ENCODE results near the gene RHCG.
"Not testable (repeated sequence)": the region's sequence is repeated elsewhere in the genome, so short reads cannot be mapped to it uniquely, and the experiment has no call there.

RHCG gene

DNA sequence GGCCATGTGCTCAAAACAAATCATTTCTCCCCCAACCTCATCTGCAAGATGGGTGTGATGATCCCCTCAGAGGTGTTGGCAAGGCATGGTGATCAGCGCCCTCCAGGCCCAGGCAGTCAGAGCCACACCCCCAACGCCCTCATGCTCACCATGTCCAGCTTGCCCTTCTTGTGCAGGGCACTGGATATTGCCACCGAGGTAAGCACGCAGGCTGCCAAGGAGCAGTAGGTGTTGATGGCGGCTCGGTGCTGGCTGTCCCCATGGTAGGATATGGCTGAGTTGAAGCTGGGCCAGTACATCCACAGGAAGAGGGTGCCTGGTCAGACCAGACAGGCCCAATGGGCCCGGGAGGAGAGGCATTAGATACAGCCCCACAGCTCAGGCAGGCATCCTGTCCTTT lies 17.2 kb downstream of the RHCG start:
- no peak for DNase-seq (ENCODE audit: low spot score)
- FAIRE-seq, result no peak

GRCh38 chr15:89477411-89478242 lies 18.8 kb downstream of the RHCG start:
- FAIRE-seq (no peak), DNase-seq (ENCODE audit: low spot score) (no peak)

GRCh38 chr15:89475661-89476060 lies 20.7 kb downstream of the RHCG start:
- DNase-seq (ENCODE audit: low spot score), result no peak
- FAIRE-seq, result no peak

DNA sequence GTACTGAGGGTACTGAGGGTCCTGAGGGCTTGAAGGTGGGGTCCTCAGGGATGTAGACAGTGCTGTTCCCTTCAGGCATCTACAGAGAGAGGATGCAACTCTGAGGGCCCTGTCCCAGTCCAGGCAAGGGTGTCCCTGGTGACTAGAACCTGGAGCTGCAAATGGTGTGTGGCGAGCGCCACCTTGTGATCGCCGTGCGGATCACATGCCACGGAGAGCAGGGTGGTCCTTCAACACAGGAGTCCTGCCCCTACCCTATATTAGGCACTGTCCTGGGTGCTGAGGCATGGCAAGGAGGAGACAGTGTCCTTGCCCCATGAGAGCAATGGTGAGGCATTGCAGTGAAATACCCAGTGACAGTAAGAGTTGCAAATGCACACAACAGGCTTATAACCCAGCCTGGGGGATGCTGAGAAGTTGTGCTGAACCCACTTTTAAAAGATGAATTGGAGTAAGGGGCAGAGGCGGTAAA lies 23.6 kb downstream of the RHCG start:
- DNase-seq (ENCODE audit: low spot score) (peak; percentile 29), FAIRE-seq (no peak)

DNA sequence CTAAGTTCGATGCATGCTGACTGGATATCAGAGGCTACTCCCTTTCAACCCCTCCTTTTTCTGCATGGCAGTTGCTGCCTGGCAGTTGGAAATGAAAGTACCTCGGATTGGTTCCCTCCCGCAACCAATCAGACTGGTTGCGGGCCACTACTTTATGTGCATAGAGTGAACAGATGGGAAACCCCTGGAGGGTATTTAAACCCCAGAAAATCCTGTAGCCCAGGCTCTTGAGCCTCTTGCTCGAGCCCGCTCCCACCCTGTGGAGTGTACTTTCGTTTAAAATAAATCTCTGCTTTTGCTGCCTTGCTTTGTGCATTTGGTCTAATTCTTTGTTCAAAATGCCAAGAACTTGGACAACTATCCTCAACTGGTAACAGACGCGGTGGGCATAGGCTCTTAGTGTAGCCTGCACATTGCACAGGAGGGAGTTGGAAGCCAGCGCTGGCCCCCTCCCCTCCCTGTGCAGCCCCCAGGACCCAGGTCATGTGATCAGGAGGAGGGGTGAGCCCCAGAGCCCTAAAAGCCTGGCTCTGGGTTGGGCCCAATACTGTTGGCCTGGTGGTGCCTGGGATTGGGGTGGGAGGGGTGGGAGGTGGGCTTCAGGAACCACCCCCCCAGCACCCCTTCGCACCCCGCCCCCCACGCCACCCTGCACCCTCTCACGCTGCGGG lies 26.8 kb downstream of the RHCG start:
- FAIRE-seq (no peak), DNase-seq (ENCODE audit: low spot score) (no peak)

- FAIRE-seq; DNase-seq (ENCODE audit: low spot score): not testable (repeated sequence)
Measured at GRCh38 chr15:89468813-89469212, 27.6 kb downstream of the RHCG start.

GRCh38 chr15:89463113-89463512 lies 33.3 kb downstream of the RHCG start:
- FAIRE-seq (no peak), DNase-seq (ENCODE audit: low spot score) (no peak)

- DNase-seq (ENCODE audit: low spot score) (no peak), FAIRE-seq (no peak)
Measured at GRCh38 chr15:89462198-89462912, 34.0 kb downstream of the RHCG start.

DNA sequence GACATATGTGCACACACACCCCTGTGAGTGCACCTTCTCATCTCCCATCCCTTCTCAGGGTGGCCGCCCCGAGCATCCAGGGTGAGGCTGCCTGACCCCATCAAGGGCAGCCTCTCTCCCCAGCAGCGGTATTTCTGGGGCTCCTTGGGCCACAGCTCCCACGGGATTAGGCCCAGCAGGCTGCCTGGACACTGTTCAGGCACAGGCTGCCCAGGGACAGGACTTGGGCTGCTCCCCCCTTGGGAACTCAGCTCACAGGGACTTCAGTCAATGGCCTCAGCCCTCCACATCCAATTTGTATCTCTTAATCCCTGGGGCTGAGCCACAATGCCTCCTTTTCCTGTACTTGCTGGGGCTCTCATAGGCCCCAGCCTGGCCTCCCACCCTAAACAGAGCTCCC lies 35.0 kb downstream of the RHCG start:
- FAIRE-seq, result no peak

DNA sequence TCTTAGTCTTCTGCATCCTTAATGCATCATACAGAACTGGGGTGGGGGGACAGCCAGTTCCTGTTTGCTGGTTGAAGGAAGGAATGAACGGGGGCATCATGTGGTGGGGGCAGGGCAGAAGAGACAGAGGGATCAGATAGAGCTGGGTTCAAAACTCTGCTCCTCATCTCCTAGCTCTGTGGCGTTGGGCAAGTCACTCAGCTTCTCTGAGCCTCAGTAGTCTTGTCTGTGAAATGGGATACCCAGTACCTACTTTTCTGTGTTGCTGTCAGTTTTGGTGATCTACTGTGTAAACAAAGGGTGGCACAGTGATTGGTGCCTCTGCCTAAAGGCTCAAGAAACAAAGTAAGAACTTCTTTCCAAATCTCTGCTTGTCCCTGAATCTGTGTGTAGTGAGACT lies 36.3 kb downstream of the RHCG start:
- FAIRE-seq, result no peak
- DNase-seq (ENCODE audit: low spot score), result no peak

More for the DNA sequence above, 35.0 kb downstream of the RHCG start:
- DNase-seq (ENCODE audit: low spot score), result no peak

DNA sequence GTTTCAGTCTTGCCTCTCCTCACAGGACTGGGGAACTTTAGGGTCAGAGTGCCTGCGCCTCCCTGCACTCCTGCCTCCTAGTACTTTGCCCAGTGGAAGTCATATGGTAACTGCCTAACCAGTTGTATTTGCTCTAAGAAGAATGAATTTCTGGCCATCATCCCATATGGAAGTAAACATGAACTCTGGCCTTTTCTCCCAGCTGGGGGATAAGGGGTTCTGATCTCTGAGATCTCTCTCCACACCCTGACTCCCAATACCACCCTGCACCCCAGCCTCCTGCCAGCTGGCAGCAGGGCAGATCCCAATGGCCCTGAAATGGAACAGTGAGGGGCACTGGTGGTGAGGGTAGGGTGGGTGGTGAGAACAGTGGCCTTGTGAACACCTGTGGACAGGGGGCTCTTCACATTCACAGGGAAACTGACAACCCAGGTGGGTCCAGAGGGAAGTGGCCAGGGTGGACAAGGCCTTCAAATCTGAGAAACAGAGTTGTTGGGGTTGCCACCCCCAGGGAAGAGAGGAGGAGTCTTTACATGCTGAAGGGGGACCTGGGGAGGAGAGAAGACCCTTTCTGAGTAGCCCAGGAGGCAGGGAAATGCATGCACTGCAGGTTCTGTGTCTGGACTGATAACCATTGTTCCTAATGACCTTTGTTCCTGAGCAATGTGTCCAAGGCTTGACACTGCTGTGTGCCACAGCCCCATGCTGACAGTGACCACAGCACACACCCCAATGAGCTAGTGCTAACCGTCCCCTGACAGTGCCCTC lies 36.9 kb downstream of the RHCG start:
- no peak for FAIRE-seq

DNA sequence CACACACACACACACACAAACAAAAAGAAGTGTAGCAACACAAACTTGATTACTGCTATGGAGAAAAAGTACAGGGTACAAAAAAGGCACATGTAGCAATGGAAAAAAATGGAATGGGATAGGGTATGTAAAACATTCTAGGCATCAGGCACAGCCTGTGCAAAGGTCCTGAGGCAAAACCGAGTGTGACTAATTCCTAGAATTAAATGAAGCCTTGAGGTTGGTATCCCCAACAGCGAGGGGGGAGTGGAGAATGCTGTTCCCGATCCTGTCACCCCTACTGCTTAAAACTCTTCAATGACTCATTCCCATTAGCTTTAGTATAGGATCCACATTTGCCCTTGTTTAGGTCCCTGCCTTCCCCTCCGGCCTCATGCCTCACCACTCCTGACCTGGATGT lies 37.9 kb downstream of the RHCG start:
- DNase-seq (ENCODE audit: low spot score) (no peak), FAIRE-seq (no peak)

More for the DNA sequence above, 36.9 kb downstream of the RHCG start:
- DNase-seq (ENCODE audit: low spot score), result no peak

DNA sequence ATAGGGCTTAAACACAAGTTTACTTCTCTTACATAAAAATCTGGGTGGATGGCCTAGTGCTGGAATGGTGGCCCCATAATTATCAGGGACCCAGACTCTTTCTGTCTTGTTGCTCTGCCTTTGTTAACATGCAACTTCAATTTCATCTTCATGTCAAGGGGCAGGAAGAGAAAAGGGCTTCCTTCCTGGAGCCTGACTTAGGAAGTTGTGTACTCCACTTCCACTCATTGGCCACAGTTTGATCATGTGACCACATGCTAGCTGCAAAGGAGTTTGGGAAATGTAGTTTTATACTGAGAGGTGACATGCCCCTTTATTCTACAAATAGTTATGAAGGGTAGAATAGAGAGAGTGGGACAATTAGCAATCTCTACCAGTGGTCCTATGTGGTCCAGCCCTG lies 39.3 kb downstream of the RHCG start:
- FAIRE-seq (no peak), DNase-seq (ENCODE audit: low spot score) (no peak)

GRCh38 chr15:89455535-89455934 lies 40.8 kb downstream of the RHCG start:
- FAIRE-seq, result no peak
- DNase-seq (ENCODE audit: low spot score), result no peak

GRCh38 chr15:89452330-89452836 lies 44.0 kb downstream of the RHCG start:
- no peak for FAIRE-seq
- DNase-seq (ENCODE audit: low spot score), result no peak

GRCh38 chr15:89451846-89452245 lies 44.5 kb downstream of the RHCG start:
- no peak for FAIRE-seq
- DNase-seq (ENCODE audit: low spot score), result no peak

GRCh38 chr15:89450076-89451006 lies 46.0 kb downstream of the RHCG start:
- no peak for DNase-seq (ENCODE audit: low spot score)
- FAIRE-seq, result no peak

DNA sequence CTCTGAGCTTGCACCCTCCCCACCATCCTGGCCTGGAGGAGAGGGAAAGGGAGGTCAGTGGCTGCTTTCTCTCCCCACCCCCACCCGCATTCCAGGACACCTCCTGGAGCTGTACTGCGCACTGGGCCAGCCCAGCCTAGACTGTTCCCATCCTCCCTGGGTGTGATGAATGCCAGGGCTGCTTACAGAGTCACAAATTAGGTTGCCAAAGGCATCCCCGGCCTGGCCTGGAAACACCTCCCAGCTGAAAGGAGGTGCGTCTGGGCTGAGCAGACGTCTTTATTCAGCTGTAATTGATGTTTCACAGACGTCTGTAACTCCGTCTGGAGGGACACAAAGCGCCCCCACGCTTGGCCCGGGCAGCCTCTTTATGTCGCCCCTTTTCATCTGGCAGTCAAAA lies 47.6 kb downstream of the RHCG start:
- FAIRE-seq, result no peak

DNA sequence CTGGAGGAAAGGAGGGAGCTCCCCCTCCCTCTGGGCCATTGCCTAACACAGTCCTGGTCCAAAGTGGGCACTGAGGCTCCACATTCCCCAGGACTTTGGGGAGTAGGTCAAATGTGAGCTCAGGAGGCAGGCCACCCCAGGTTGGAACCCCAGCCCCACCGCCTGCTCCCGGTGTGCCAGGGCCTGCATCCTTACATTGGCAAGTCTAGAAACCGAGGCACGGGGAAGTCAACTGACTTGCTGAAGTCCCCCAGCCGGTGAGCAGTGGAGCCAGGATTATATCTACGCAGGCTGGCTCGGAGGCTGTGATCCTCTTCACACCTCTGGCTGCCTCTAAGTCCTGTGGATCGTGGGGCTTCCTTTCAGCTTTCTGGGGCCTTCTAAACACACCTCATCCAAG lies 48.7 kb downstream of the RHCG start:
- no peak for FAIRE-seq
- DNase-seq (ENCODE audit: low spot score), result no peak

More for the DNA sequence above, 47.6 kb downstream of the RHCG start:
- DNase-seq (ENCODE audit: low spot score), result no peak
